HL-60 (cell line): Measurements from ENCODE around the gene CYTH1.

Experiments
- DNase-seq, 2 experiments: peaks; one replicate each; pipeline ENCODE4 v3.0.0-alpha.2; 2010 to 2020; ENCODE audit warnings: low read depth in 1 of 2, low spot score in 1 of 2
- H3K27ac ChIP-seq: fragments of 250-450 bp; sonication (Bioruptor Pico); replicated peaks from 2 replicates; pipeline ENCODE4 v1.5.1; 2020; ENCODE audit warnings: mild to moderate bottlenecking, moderate library complexity
- H3K27me3 ChIP-seq: fragments of 250-450 bp; sonication (Bioruptor Pico); 2 replicates; pipeline ENCODE4 v1.5.1; 2021; ENCODE audit warnings: mild to moderate bottlenecking, moderate library complexity; ENCODE audit not compliant: insufficient read depth, poor library complexity, severe bottlenecking
- H3K4me3 ChIP-seq: replicated peaks from 2 replicates; pipeline ENCODE4 v1.5.1; 2011; ENCODE audit warnings: mild to moderate bottlenecking, control low read depth, low read length; ENCODE audit not compliant: insufficient read depth
- CTCF ChIP-seq: IDR thresholded peaks from one replicate; pipeline ENCODE4 v1.5.1; 2011; ENCODE audit warnings: low read length, control low read depth, inconsistent platforms; ENCODE audit not compliant: insufficient read depth
- GABPA ChIP-seq: IDR thresholded peaks from 2 replicates; pipeline ENCODE4 v1.6.1; 2012; ENCODE audit warnings: low read depth
- POLR2AphosphoS5 ChIP-seq: IDR thresholded peaks from 2 replicates; pipeline ENCODE4 v1.6.1; 2012; ENCODE audit warnings: low read depth
- REST ChIP-seq: IDR thresholded peaks from 2 replicates; pipeline ENCODE4 v1.6.1; 2012; ENCODE audit warnings: low read depth; ENCODE audit not compliant: insufficient replicate concordance
- SPI1 ChIP-seq: IDR thresholded peaks from 2 replicates; pipeline ENCODE4 v1.6.1; 2012; ENCODE audit warnings: low read depth, mild to moderate bottlenecking, borderline replicate concordance

Gene CYTH1

GRCh38 chr17:78734793-78735641, 47.1 kb downstream of the CYTH1 start:
- no peak for DNase-seq
- H3K27me3 ChIP-seq: no peaks in the 10 kb centered on the region
- no peak overlapping the region for H3K27ac ChIP-seq
- H3K4me3 ChIP-seq: no peak overlapping the region
- TF ChIP-seq REST (no peak), POLR2AphosphoS5 (no peak), SPI1 (no peak), CTCF (no peak), GABPA (no peak)

GRCh38 chr17:78732354-78732753, 49.7 kb downstream of the CYTH1 start:
- H3K27ac ChIP-seq: no peak overlapping the region
- no peak for TF ChIP-seq SPI1
- no peak for TF ChIP-seq GABPA
- no peak for TF ChIP-seq CTCF
- no peak overlapping the region for H3K4me3 ChIP-seq
- DNase-seq: no peak
- H3K27me3 ChIP-seq: no peaks in the 10 kb centered on the region

GRCh38 chr17:78731904-78732303, 50.2 kb downstream of the CYTH1 start:
- Histone ChIP-seq H3K27me3 (no peaks in the 10 kb centered on the region), H3K4me3 (no peak overlapping the region), H3K27ac (no peak overlapping the region)
- no peak for DNase-seq
- no peak for TF ChIP-seq GABPA
- TF ChIP-seq SPI1: no peak
- no peak for TF ChIP-seq REST
- TF ChIP-seq CTCF: no peak
- TF ChIP-seq POLR2AphosphoS5: no peak

GRCh38 chr17:78729641-78730040, 52.4 kb downstream of the CYTH1 start:
- Histone ChIP-seq H3K4me3 (no peak overlapping the region), H3K27me3 (no peaks in the 10 kb centered on the region), H3K27ac (no peak overlapping the region)
- TF ChIP-seq POLR2AphosphoS5 (no peak), SPI1 (no peak), GABPA (no peak), REST (no peak), CTCF (no peak)
- DNase-seq: no peak
